ENCODE results near the gene CEP170B.
"Not testable (repeated sequence)": the region's sequence is repeated elsewhere in the genome, so short reads cannot be mapped to it uniquely, and the experiment has no call there.

The CEP170B gene

DNA sequence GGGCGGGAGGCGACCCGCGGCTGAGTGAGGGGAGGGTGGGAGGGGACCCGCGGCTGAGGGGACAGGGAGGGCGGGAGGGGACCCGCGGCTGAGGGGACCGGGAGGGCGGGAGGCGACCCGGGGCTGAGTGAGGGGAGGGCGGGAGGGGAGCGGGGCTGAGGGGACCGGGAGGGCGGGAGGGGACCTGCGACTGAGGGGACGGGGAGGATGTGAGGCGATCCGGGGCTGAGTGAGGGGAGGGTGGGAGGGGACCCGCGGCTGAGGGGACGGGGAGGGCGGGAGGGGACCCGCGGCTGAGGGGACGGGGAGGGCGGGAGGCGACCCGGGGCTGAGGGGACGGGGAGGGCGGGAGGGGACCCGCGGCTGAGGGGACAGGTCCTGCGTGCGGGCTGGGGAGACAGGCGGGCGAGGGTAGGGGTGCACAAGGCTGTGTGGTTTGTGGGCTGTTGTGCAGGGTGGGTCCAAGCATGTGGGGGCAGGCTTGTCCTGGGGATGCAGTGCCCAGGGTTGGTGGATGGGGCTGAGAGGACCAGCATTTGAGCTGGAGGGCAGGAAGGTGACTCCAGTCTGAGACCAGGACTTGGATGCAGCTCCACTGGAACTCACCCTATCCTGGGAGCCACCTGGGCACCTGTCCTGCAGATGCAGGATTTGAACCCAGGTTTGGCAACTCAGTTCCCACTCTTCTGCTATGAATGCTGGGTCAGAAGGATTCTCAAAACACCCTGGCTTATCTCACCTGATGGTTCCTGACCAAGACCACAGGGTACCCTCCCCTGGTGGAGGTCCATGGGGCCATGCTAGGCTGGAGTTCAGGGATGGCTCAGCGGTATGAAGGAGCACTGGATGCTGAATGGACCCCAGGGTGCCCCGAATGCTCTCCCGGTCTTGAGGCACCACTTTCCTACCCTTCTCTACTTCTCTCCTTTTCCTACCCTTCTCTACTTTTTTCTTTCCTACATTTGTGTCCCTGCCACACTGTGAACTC lies 69.0 kb downstream of the CEP170B start:
- no peak for DNase-seq

DNA sequence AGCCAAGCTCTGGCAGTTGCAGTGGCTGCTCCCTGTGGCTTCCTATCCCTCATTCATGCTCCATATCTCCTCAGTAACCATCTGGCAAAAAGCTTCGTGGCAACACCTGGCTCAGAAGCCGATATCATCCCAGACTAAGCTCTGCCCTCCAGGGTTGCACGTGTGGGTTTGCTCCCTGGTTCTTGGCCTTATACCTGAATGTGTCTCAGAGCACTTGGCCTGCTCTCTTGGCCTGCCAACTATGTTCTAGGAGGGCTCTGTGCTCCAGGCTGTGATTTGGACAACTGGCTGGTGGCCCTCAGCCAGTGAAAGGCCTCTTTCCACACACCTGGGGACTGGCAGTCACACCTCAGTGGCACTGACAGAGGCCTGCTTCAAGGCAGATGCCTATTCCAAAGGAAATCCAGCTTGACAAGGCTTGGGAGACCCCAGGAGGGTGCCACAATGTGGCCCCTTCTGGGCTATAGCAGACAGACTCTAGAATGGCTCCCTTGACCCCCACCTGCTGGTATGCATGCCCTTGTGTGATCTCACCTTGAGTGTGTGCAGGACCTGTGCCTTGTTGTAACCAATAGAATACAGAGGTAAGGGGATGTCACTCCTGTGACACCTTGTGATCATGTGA lies 70.1 kb downstream of the CEP170B start:
- DNase-seq = peak; percentile 27

DNA sequence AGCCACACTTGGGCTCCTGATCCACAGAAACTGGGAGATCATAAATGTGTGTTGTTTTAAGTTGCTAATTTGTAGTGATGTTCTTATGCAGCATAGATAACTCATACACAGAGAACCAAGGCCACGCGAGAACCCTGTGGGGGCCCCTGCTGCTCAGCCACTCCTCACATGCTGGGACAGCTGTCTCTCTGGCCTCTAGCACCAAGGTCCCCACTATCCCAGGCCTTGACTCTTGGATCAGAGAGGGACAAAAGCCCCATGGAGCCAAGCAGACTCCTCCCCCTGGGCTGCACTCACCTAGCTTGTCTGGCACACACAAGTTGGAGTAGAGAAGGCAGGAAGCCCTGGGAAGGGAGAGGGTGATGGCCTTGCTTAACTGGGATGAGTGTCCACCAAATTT lies 70.9 kb downstream of the CEP170B start:
- DNase-seq = no peak

DNA sequence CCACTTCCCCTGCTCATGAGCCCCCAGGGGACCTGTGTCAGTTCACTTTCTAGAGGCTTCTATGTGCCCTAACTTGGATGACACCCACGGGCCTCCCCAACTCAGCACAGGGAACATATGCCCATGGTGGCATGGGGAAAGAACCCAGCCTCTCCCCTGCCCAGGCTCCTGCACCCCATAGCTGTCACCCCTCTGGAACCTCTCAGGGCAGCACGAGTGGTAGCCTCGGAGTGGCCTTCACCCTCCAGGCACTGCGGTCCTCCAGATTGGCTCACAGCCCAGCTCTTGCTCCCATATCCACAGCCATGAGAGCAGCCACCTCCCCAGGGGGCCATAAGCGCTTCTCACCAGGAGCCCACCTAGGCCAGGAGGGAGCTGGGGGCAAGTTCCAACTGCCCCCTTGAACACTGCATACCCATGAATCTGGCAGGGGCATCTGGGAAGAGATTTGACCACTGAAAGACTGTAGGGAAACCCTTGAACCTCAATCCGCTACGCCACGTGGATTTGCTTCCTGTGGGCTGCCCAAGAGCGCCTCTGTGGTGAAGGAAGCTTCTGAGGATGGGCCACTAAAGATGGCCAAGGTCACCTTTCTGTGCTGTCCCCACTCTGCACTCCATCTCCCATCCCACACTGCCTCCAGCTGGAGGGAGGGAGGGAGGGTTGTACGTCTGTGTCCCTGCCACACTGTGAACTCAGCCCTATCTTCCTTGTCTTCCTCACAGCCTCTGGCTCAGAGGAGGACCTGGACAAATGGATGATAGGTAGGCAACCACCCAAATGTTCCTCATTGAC lies 71.5 kb downstream of the CEP170B start:
- no peak for DNase-seq

DNA sequence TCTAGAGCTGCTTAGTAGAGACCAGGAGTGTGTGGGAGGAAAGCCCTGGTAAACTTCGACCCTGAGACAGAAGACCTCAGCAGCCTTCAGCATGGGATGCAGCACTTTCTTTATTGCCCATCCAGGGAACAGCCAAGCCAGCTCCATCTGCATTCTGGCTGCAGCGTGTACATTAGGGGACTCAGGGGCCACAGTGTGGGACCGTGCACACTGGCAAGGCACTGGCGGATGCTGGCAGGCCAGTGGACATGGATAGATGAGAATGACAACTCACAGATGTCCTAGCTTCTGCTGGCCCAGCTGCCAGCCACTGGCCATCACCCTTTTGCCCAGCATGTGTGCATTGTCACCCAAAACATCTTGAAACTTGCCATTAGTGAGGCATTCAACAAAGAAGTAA lies 72.1 kb downstream of the CEP170B start:
- DNase-seq = no peak

DNA sequence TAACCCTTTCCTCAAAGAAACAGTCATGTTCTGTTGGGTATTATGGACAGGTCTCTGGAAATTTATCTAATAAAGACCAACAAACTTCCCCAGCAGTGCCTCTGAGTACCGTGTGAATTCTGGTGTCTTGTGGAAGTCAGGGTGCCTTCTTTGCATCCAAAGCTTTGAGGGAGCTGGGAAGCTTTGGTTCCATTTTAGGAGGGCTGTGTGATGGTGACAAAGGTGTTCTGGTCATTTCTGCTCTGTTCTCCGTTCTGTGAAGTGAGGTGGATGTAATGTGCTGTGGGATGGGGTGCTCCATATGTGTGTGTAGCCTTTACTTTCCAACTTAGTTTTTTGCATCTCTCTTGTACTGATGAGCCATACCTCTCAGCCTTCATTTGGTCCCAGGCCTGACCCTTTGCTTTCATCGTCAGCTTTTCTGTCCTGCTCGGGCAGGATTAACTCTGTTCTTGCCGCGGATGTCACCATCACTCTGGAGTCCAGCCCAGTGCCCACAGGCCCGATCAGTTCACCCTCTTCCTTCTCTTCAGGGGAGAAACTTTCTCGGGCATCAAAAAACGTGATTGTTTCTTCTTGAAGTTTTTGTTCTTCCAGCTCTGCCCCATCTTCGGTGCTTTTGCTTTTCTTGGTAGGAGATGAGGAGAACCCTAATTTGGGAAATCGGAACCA lies 72.8 kb downstream of the CEP170B start:
- DNase-seq = no peak

DNA sequence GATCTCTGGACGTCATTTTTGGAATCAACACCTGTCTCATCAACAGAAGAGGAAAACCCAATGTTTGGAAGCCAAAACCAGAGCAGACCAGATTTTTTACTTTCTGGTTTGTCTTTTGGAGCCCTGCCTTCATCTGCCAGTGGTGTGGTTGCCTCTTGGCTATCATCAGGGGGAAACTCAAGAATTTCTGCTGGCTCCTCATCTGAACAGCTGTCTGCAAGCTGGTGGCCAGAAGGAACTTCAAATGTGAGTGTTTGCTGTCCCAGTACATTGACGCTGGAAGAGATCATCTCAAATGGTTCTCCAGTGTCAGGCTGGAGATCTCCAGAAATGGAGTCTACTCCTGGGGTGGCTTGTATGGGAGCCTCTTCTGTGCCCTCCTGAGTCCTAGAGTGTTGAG lies 73.4 kb downstream of the CEP170B start:
- no peak for DNase-seq

DNA sequence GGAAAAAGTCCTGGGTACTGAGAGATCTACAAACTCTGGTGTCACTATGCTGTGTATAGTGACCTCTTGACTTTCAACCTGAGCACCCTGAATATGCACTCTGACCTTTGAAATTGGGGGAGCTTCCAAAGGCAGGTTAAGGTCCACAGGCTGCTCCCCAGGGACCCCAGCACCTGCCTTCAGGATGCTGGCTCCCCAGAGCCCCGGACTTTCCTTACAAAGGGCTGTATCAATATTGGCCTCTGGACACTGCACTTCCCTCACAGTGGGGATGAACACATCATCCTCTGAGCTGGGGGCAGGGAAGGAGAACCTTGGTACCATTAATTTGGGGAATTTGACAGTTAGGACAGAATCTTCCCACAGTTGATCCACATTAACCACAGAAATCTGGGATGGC lies 73.9 kb downstream of the CEP170B start:
- no peak for DNase-seq

DNA sequence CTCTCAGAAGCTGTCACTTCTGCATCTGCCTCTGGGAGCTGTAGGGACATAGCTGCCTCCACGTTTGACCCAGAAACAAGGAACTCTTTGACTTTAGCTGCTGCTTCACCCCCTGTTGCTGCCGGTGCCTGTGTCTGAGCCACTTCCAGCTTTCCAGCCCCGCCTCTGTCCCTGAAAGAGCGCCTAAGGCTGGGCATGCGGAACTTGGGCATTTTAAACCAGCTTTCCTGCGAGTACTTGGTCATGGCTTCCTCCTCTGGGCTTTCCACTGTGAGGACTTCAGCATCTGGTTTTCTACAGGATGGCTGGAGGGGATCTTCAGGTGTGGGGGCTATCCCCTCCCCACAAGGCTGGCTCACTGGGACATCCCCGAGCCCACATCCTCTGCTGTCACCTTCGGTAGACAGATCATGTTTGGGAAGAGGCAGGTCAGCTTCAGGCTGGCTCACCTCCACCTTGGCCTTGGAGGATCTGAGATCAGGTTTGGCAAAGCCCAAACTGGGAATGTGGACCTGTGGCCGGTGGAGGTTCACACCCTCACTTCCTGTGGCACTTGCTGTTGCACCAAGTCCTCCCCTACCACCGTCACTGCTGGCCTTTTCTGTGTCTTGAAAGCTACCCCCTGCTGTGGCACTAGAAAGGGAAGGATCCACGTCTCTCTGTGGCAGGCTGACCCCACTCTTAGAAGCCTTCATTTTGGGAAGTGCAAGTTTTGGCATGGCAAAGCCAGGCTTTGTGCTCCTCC lies 74.8 kb downstream of the CEP170B start:
- DNase-seq = no peak

DNA sequence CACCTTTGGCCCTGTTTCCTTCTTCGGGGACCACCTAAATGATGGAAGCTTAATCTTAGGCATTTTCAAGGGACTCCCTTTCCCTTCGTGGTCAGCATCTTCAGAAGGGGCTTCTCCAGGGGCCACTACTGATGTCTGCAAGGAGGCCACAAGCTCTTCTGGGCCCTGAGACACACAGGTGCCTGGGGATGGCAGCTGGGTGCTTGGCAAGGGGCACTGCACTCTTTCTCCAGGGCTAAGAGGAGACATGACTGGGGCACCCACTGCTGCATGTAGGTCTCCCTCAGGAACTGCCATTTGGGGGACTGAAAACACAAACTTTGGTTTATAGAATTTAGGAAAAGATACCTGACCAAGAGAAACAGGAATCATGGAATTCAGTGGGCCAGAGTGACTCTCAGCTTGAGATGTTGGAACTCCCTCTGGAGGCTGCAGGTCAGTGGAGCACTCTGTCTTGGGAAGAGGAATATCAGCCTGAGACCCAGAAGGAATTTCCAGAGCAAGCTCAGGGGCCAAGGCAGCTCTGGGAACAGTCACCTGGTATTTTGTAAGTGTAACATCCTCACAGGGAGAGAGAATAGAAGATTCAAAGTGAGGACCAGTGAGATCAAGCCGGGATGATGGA lies 75.6 kb downstream of the CEP170B start:
- DNase-seq = peak; percentile 3

DNA sequence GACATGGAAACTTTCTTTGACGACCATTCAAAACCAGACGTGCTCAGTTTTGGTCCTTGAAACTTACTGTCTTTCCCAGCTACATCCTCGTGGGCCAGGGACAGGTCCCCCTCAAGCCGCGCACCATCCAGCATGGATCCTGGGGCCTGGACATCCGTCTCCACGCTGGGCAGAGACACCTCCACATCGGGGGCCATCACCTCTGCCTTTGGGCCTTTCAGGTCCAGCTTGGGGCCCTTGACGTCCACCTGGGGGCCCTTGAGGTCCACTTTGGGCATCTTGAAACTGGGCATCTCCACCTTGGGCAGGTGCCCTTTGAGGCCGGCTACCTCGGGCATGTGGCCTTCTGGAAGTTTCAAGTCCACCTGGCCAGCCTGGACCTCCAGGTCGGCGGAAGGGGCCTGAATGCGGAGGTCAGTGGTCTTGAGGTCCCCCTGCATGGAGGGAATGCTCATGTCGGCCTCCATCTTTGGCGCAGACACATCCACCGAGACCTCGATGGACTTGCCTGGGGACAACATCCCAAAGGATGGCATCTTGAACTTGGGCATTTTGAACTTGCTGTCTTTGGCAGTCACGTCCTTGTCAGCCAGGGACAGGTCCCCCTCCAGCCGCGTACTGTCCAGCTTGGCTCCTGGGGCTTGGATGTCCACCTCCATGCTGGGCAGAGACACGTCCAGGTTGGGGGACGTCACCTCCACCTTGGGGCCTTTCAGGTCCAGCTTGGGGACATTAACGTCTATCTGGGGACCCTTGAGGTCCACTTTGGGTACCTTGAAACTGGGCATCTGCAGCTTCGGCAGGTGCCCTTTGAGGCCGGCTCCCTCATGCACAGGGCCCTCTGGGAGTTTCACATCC lies 76.7 kb downstream of the CEP170B start:
- no peak for DNase-seq

DNA sequence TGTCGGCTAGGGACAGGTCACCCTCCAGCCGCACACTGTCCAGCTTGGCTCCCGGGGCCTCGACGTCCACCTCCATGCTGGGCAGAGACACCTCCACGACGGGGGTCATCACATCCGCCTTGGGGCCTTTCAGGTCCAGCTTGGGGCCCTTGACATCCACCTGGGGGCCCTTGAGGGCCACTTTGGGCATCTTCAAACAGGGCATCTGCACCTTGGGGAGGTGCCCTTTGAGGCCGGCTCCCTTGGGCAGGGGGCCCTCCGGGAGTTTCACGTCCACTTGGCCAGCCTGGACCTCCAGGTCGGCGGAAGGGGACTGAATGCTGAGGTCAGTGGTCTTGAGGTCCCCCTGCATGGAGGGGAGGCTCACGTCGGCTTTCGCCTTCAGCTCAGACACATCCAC lies 77.5 kb downstream of the CEP170B start:
- DNase-seq = no peak

DNA sequence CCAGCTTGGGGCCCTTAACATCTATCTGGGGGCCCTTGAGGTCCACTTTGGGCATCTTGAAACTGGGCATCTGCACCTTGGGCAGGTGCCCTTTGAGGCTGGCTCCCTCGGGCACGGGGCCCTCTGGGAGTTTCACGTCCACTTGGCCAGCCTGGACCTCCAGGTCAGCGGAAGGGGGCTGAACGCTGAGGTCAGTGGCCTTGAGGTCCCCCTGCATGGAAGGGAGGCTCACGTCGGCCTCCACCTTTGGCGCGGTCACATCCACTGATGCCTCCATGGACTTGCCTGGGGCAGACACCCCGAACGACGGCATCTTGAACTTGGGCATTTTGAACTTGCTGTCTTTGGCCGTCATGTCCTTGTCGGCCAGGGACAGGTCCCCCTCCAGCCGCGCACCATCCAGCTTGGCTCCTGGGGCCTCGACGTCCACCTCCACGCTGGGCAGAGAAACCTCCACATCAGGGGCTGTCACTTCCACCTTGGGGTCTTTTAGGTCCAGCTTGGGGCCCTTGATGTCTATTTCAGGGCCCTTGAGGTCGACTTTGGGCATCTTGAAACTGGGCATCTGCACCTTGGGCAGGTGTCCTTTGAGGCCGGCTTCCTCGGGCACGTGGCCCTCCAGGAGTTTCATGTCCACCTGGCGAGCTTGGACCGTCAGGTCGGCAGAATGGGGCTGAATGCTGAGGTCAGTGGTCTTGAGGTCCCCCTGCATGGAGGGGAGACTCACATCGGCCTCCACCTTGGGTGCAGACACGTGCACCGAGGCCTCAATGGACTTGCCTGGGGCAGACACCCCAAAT lies 78.3 kb downstream of the CEP170B start:
- DNase-seq = not testable (repeated sequence)

DNA sequence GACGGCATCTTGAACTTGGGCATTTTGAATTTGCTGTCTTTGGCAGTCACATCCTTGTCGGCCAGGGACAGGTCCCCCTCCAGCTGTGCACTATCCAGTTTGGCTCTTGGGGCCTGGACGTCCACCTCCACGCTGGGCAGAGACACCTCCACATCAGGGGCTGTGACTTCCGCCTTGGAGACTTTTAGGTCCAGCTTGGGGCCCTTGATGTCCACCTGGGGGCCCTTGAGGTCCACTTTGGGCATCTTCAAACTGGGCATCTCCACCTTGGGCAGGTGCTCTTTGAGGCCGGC lies 78.9 kb downstream of the CEP170B start:
- not testable (repeated sequence) for DNase-seq

DNA sequence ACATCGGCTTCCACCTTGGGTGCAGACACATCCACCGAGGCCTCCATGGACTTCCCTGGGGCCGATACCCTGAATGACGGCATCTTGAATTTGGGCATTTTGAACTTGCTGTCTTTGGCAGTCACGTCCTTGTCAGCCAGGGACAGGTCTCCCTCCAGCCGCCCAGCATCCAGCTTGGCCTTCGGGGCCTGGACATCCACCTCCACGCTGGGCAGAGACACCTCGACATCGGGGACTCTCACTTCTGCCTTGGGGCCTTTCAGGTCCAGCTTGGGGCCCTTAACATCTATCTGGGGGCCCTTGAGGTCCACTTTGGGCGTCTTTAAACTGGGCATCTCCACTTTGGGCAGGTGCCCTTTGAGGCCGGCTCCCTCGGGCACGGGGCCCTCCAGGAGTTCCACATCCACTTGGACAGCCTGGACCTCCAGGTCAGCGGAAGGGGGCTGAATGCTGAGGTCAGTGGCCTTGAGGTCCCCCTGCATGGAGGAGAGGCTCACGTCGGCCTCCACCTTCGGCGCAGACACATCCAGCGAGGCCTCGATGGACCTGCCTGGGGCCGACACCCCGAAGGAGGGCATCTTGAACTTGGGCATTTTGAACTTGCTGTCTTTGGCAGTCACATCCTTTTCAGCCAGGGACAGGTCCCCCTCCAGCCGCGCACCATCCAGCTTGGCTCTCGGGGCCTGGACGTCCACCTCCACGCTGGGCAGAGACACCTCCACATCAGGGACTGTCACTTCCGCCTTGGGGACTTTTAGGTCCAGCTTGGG lies 79.6 kb downstream of the CEP170B start:
- DNase-seq = not testable (repeated sequence)

DNA sequence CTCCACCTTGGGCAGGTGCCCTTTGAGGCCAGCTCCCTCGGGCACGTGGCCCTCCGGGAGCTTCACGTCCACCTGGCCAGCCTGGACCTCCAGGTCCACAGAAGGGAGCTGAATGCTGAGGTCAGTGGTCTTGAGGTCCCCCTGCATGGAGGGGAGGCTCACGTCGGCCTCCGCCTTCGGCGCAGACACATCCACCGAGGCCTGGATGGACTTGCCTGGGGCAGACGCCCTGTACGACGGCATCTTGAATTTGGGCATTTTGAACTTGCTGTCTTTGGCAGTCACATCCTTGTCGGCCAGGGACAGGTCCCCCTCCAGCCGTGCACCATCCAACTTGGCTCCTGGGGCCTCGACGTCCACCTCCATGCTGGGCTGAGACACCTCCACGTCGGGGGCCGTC lies 80.2 kb downstream of the CEP170B start:
- not testable (repeated sequence) for DNase-seq
